Thyroid gland (tissue), 4 donors: ENCODE measurements around the gene MSANTD7.

Source experiments
- CTCF ChIP-seq, 6 experiments: fragments of 200-600 bp in 3 of 6; fragments of 450-650 bp in 3 of 6; sonication (generic) in 3 of 6; IDR thresholded peaks; one replicate each; pipeline ENCODE4 v1.5.1; 2016 to 2019; ENCODE audit warnings: antibody characterized with exemption in 6 of 6, mild to moderate bottlenecking in 2 of 6, inconsistent platforms in 1 of 6, moderate library complexity in 1 of 6
- POLR2A ChIP-seq, 2 donors: fragments of 450-650 bp; IDR thresholded peaks; one replicate each; pipeline ENCODE4 v1.6.1; 2017; ENCODE audit warnings: antibody characterized with exemption in 2 of 2, mild to moderate bottlenecking in 2 of 2, moderate library complexity in 1 of 2

- TF ChIP-seq CTCF (IDR thresholded peaks at IDR 0.05) = no peak
- TF ChIP-seq POLR2A (IDR thresholded peaks at IDR 0.05) = no peak
Measured at GRCh38 chr10:14840178-14840577, 2.1 kb downstream of the MSANTD7 start.
